Breast epithelium (tissue), 3 donors: ENCODE results near the gene FBXO15. TPM values are rescaled to one million over a fixed set of nuclear protein-coding genes. Genes with fewer than 3 reads are reported as not detected.

ENCODE experiments used
- total RNA-seq, 3 donors: library from RNA; depleted of rRNA; stranded (reverse); fragments of >200 nt; gene quantifications; one replicate each; pipeline ENCODE4 v1.1.0, GENCODE V29; 2016

FBXO15 gene
- total RNA-seq, 3 donors from 2014 or later: 0.64 to 1.3 (median 0.73) TPM

Other genes with a start within 250 kb of the FBXO15 start
- 10 to 100 TPM; 30.8 to 38.1 (median 35.9) TPM for gene TIMM21, start 689 bp upstream of the FBXO15 start, total RNA-seq
- 100 to 1,000 TPM; 185 to 646 (median 300) TPM for gene CYB5A, start 144.1 kb upstream of the FBXO15 start, total RNA-seq
- gene C18orf63, start 168.0 kb upstream of the FBXO15 start, total RNA-seq: under 1 TPM in 1 of 3 donors, not detected in 2; 0.16 TPM